Renal cortex interstitium (tissue), 11 donors: Measurements from ENCODE around the gene DCD. TPM values are rescaled to one million over a fixed set of nuclear protein-coding genes. Genes with fewer than 3 reads are reported as not detected.

Experiments
- DNase-seq, 11 donors: peaks; one replicate each; pipeline ENCODE4 v3.0.0-alpha.2; 2013; ENCODE audit warnings: low read depth in 9 of 11, low spot score in 4 of 11; ENCODE audit errors: extremely low read depth in 1 of 11
- polyA plus RNA-seq, 3 donors: library from polyadenylated mRNA; unstranded; fragments of 120-200 nt; gene quantifications; one replicate each; pipeline ENCODE4 v1.2.1, GENCODE V29; 2013; ENCODE audit not compliant: insufficient read length in 3 of 3

DCD gene
- polyA plus RNA-seq, 3 donors = not detected

GRCh38 chr12:54622463-54623183 lies 25.5 kb downstream of the DCD start:
- DNase-seq = no peak

- DNase-seq = no peak
Observed at GRCh38 chr12:54616933-54617680, 31.1 kb downstream of the DCD start.

GRCh38 chr12:54612225-54612750 lies 35.9 kb downstream of the DCD start:
- no peak for DNase-seq

GRCh38 chr12:54611715-54612149 lies 36.4 kb downstream of the DCD start:
- DNase-seq = no peak

GRCh38 chr12:54608769-54609168 lies 39.4 kb downstream of the DCD start:
- DNase-seq = no peak

GRCh38 chr12:54608156-54608555 lies 40.0 kb downstream of the DCD start:
- DNase-seq = no peak

GRCh38 chr12:54606556-54606955 lies 41.6 kb downstream of the DCD start:
- DNase-seq = no peak

- DNase-seq = no peak
Observed at GRCh38 chr12:54605138-54605970, 42.8 kb downstream of the DCD start.

GRCh38 chr12:54604436-54604835 lies 43.7 kb downstream of the DCD start:
- no peak for DNase-seq

- DNase-seq = no peak
Observed at GRCh38 chr12:54603872-54604271, 44.3 kb downstream of the DCD start.

- DNase-seq = peak in 4 of 11 donors; percentile 53 to 71 (median 59)
Observed at GRCh38 chr12:54603173-54603814, 44.9 kb downstream of the DCD start.

GRCh38 chr12:54602661-54603060 lies 45.5 kb downstream of the DCD start:
- no peak for DNase-seq

GRCh38 chr12:54601841-54602240 lies 46.3 kb downstream of the DCD start:
- DNase-seq = no peak

- peak in 1 of 11 donors; percentile 52 for DNase-seq
Observed at GRCh38 chr12:54598970-54599369, 49.2 kb downstream of the DCD start.

GRCh38 chr12:54596526-54596946 lies 51.6 kb downstream of the DCD start:
- peak in 10 of 11 donors; percentile 59 to 83 (median 68) for DNase-seq

GRCh38 chr12:54595471-54595870 lies 52.7 kb downstream of the DCD start:
- no peak for DNase-seq
